ENCODE measurements around the gene HNF4A. TPM values are rescaled to one million over a fixed set of nuclear protein-coding genes. Genes with fewer than 3 reads are reported as not detected.

Gene HNF4A
- total and polyA plus RNA-seq, 2 of the 13 experiments (the other 11 are each of a cell fraction or from before 2014, with no cell fraction given) = 80.9 to 169 TPM

DNA sequence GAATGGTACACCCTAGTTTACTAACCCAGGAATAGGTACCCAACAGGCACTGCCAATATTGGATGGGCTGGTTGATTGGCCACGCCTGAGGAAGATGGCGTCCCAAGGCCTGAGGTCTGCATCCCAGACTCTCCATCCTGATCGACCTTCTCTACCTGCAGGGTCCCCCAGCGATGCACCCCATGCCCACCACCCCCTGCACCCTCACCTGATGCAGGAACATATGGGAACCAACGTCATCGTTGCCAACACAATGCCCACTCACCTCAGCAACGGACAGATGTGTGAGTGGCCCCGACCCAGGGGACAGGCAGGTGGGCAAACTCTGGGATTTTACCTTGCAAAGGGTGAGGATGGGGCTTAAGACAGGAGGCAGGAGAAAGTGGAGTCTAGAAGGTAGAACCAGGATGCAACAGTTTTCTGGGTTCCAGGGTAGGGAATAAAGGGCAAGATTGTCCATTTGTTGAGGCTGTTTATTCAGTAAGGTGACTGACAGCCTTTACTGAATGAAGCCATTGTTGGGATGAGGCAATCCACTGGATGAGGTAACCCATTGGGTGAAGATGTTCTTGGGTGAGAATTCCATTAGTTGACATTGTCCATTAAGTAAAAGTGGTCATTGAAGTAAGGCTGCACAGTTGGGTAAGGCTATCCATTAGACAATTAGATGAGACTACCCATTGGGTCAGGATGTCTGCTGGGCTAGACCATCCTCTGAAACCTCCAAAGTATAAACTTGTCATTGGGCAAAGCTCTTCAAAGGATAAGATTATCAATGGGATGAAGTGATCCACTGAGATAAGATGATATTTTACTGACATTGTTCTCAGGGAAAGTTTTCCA is 72.9 kb downstream of the HNF4A start (continued):
- TF ChIP-seq, protein P1, sequence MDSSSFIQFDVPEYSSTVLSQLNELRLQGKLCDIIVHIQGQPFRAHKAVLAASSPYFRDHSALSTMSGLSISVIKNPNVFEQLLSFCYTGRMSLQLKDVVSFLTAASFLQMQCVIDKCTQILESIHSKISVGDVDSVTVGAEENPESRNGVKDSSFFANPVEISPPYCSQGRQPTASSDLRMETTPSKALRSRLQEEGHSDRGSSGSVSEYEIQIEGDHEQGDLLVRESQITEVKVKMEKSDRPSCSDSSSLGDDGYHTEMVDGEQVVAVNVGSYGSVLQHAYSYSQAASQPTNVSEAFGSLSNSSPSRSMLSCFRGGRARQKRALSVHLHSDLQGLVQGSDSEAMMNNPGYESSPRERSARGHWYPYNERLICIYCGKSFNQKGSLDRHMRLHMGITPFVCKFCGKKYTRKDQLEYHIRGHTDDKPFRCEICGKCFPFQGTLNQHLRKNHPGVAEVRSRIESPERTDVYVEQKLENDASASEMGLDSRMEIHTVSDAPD (CRISPR knock-in tag; IDR thresholded peaks at IDR 0.05) = peak; percentile 63
- TF ChIP-seq, protein P2, sequence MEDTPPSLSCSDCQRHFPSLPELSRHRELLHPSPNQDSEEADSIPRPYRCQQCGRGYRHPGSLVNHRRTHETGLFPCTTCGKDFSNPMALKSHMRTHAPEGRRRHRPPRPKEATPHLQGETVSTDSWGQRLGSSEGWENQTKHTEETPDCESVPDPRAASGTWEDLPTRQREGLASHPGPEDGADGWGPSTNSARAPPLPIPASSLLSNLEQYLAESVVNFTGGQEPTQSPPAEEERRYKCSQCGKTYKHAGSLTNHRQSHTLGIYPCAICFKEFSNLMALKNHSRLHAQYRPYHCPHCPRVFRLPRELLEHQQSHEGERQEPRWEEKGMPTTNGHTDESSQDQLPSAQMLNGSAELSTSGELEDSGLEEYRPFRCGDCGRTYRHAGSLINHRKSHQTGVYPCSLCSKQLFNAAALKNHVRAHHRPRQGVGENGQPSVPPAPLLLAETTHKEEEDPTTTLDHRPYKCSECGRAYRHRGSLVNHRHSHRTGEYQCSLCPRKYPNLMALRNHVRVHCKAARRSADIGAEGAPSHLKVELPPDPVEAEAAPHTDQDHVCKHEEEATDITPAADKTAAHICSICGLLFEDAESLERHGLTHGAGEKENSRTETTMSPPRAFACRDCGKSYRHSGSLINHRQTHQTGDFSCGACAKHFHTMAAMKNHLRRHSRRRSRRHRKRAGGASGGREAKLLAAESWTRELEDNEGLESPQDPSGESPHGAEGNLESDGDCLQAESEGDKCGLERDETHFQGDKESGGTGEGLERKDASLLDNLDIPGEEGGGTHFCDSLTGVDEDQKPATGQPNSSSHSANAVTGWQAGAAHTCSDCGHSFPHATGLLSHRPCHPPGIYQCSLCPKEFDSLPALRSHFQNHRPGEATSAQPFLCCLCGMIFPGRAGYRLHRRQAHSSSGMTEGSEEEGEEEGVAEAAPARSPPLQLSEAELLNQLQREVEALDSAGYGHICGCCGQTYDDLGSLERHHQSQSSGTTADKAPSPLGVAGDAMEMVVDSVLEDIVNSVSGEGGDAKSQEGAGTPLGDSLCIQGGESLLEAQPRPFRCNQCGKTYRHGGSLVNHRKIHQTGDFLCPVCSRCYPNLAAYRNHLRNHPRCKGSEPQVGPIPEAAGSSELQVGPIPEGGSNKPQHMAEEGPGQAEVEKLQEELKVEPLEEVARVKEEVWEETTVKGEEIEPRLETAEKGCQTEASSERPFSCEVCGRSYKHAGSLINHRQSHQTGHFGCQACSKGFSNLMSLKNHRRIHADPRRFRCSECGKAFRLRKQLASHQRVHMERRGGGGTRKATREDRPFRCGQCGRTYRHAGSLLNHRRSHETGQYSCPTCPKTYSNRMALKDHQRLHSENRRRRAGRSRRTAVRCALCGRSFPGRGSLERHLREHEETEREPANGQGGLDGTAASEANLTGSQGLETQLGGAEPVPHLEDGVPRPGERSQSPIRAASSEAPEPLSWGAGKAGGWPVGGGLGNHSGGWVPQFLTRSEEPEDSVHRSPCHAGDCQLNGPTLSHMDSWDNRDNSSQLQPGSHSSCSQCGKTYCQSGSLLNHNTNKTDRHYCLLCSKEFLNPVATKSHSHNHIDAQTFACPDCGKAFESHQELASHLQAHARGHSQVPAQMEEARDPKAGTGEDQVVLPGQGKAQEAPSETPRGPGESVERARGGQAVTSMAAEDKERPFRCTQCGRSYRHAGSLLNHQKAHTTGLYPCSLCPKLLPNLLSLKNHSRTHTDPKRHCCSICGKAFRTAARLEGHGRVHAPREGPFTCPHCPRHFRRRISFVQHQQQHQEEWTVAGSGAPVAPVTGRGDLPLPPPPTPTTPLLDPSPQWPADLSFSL (CRISPR knock-in tag; IDR thresholded peaks at IDR 0.05) = peak; percentile 36; the same call in 1 of the 2 replicates
- no peak for TF ChIP-seq ZNF567 (CRISPR knock-in tag; IDR thresholded peaks at IDR 0.05; ENCODE audit: borderline replicate concordance)
- TF ChIP-seq PHF8 (CRISPR knock-in tag; IDR thresholded peaks at IDR 0.05) = no peak
- peak; percentile 56; the same call in 1 of the 2 replicates for TF ChIP-seq FOXJ3 (CRISPR knock-in tag; IDR thresholded peaks at IDR 0.05; ENCODE audit: borderline replicate concordance)
- no peak for TF ChIP-seq MLLT10 (CRISPR knock-in tag; IDR thresholded peaks at IDR 0.05)
- no peak for TF ChIP-seq PLRG1 (conservative IDR thresholded peaks at IDR 0.05)
- peak; percentile 70; the same call in 1 of the 2 replicates for TF ChIP-seq ZBTB21 (CRISPR knock-in tag; IDR thresholded peaks at IDR 0.05)
- 0 out of 2 replicates have a peak, but pooled peaks have one; percentile 23 for TF ChIP-seq ZNF264 (CRISPR knock-in tag; IDR thresholded peaks at IDR 0.05)
- TF ChIP-seq, protein P3, sequence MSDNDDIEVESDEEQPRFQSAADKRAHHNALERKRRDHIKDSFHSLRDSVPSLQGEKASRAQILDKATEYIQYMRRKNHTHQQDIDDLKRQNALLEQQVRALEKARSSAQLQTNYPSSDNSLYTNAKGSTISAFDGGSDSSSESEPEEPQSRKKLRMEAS (IDR thresholded peaks at IDR 0.05) = peak; percentile 69; the same call in 1 of the 2 replicates
- TF ChIP-seq KAT8 (CRISPR knock-in tag; IDR thresholded peaks at IDR 0.05) = peak; percentile 82
- no peak for TF ChIP-seq SPEN (CRISPR knock-in tag; IDR thresholded peaks at IDR 0.05; ENCODE audit: low read depth)
- peak; percentile 100 for TF ChIP-seq CEBPB (IDR thresholded peaks at IDR 0.05; ENCODE audit: borderline replicate concordance, low read depth, low read length)
- TF ChIP-seq ZNF251 (CRISPR knock-in tag; IDR thresholded peaks at IDR 0.05) = 0 out of 2 replicates have a peak, but pooled peaks have one; percentile 82
- TF ChIP-seq MIER2 (CRISPR knock-in tag; IDR thresholded peaks at IDR 0.05) = peak; percentile 92
- no peak for TF ChIP-seq NFIB (CRISPR knock-in tag; IDR thresholded peaks at IDR 0.05; ENCODE audit: borderline replicate concordance)
- TF ChIP-seq MAF1 (CRISPR knock-in tag; IDR thresholded peaks at IDR 0.05; ENCODE audit: borderline replicate concordance) = no peak
- no peak for TF ChIP-seq HOXA9 (CRISPR knock-in tag; IDR thresholded peaks at IDR 0.05; ENCODE audit: borderline replicate concordance)
- TF ChIP-seq ZNF616 (CRISPR knock-in tag; IDR thresholded peaks at IDR 0.05; ENCODE audit: low read depth) = no peak
- TF ChIP-seq ZNF619 (CRISPR knock-in tag; IDR thresholded peaks at IDR 0.05) = no peak
- TF ChIP-seq NAIF1 (CRISPR knock-in tag; IDR thresholded peaks at IDR 0.05; ENCODE audit: borderline replicate concordance) = no peak
- no peak for TF ChIP-seq ZNF138 (CRISPR knock-in tag; IDR thresholded peaks at IDR 0.05; ENCODE audit: low read depth)
- TF ChIP-seq ZNF841 (CRISPR knock-in tag; IDR thresholded peaks at IDR 0.05; ENCODE audit: borderline replicate concordance) = no peak
